GM12875 (cell line): ENCODE data around the gene KCNJ11.

Experiments
- H3K4me3 ChIP-seq: one replicate; pipeline ENCODE4 v1.5.1; 2011; ENCODE audit warnings: low read depth, low read length, control low read depth
- CTCF ChIP-seq: IDR thresholded peaks from 2 replicates; pipeline ENCODE4 v1.5.1; 2011; ENCODE audit warnings: low read depth, mild to moderate bottlenecking, control low read depth, inconsistent platforms, low read length, moderate library complexity, borderline replicate concordance; ENCODE audit not compliant: insufficient read depth

Gene KCNJ11

GRCh38 chr11:17414992-17415391 is 26.5 kb upstream of the KCNJ11 start:
- no peak overlapping the region for H3K4me3 ChIP-seq

GRCh38 chr11:17414317-17414737 is 25.9 kb upstream of the KCNJ11 start:
- TF ChIP-seq CTCF: no peak
- no peak overlapping the region for H3K4me3 ChIP-seq

More at GRCh38 chr11:17414992-17415391, 26.5 kb upstream of the KCNJ11 start:
- TF ChIP-seq CTCF: no peak

- H3K4me3 ChIP-seq: no peak overlapping the region
- no peak for TF ChIP-seq CTCF
These were observed 25.2 kb upstream of the KCNJ11 start for GRCh38 chr11:17413414-17414316.

- H3K4me3 ChIP-seq: no peak overlapping the region
- no peak for TF ChIP-seq CTCF
These were observed 24.2 kb upstream of the KCNJ11 start for GRCh38 chr11:17412488-17413180.

- H3K4me3 ChIP-seq: no peak overlapping the region
- TF ChIP-seq CTCF: no peak
These were observed 23.0 kb upstream of the KCNJ11 start for GRCh38 chr11:17411418-17411817.

- no peak overlapping the region for H3K4me3 ChIP-seq
- no peak for TF ChIP-seq CTCF
These were observed 22.3 kb upstream of the KCNJ11 start for GRCh38 chr11:17410606-17411379.
